Hepatocyte (in vitro differentiated cells): ENCODE results near the gene FCER2. TPM values are rescaled to one million over a fixed set of nuclear protein-coding genes. Genes with fewer than 3 reads are reported as not detected.

ENCODE experiments used
- DNase-seq: peaks from one replicate; pipeline ENCODE4 v3.0.0-alpha.2; 2016; ENCODE audit warnings: low spot score
- H2AFZ ChIP-seq: fragments of 200-600 bp; sonication (generic); 2 replicates; pipeline ENCODE4 v1.6.0; 2016; ENCODE audit warnings: antibody characterized with exemption, mild to moderate bottlenecking
- H3K27ac ChIP-seq: fragments of 200-600 bp; sonication (generic); 2 replicates; pipeline ENCODE4 v1.5.1; 2016; ENCODE audit warnings: mild to moderate bottlenecking
- H3K27me3 ChIP-seq: fragments of 200-600 bp; sonication (generic); 2 replicates; pipeline ENCODE4 v1.6.1; 2016
- H3K36me3 ChIP-seq: fragments of 200-600 bp; sonication (generic); replicated peaks from 2 replicates; pipeline ENCODE4 v1.5.1; 2016; ENCODE audit warnings: low read depth; ENCODE audit not compliant: insufficient read depth
- H3K4me1 ChIP-seq: fragments of 200-600 bp; sonication (generic); 2 replicates; pipeline ENCODE4 v1.5.1; 2016; ENCODE audit warnings: mild to moderate bottlenecking, moderate library complexity; ENCODE audit not compliant: insufficient read depth
- H3K4me2 ChIP-seq: fragments of 200-600 bp; sonication (generic); 2 replicates; pipeline ENCODE4 v1.6.0; 2016
- H3K4me3 ChIP-seq: fragments of 200-600 bp; sonication (generic); 2 replicates; pipeline ENCODE4 v1.5.1; 2016; ENCODE audit warnings: mild to moderate bottlenecking
- H3K79me2 ChIP-seq: fragments of 200-600 bp; sonication (generic); 2 replicates; pipeline ENCODE4 v1.6.0; 2017; ENCODE audit warnings: mild to moderate bottlenecking
- H3K9me2 ChIP-seq: fragments of 200-600 bp; sonication (generic); replicated peaks from 2 replicates; pipeline ENCODE4 v1.6.0; 2017; ENCODE audit warnings: mild to moderate bottlenecking; ENCODE audit not compliant: insufficient read depth
- H3K9me3 ChIP-seq: fragments of 200-600 bp; sonication (generic); 2 replicates; pipeline ENCODE4 v1.5.1; 2016; ENCODE audit warnings: low read depth, mild to moderate bottlenecking
- H4K20me1 ChIP-seq: fragments of 200-600 bp; sonication (generic); 2 replicates; pipeline ENCODE4 v1.6.0; 2016; ENCODE audit warnings: mild to moderate bottlenecking; ENCODE audit not compliant: insufficient read depth, poor library complexity, severe bottlenecking
- CTCF ChIP-seq: fragments of 200-600 bp; sonication (generic); IDR thresholded peaks from 2 replicates; pipeline ENCODE4 v1.5.1; 2016; ENCODE audit warnings: antibody characterized with exemption, mild to moderate bottlenecking; ENCODE audit not compliant: poor library complexity
- EZH2 ChIP-seq: fragments of 200-600 bp; sonication (generic); IDR thresholded peaks from 2 replicates; pipeline ENCODE4 v1.6.1; 2016; ENCODE audit warnings: antibody characterized with exemption, mild to moderate bottlenecking, borderline replicate concordance
- EZH2phosphoT487 ChIP-seq: fragments of 200-600 bp; sonication (generic); IDR thresholded peaks from one replicate; pipeline ENCODE4 v1.6.1; 2018; ENCODE audit warnings: antibody characterized with exemption, mild to moderate bottlenecking, low read depth, moderate library complexity; ENCODE audit not compliant: unreplicated experiment, severe bottlenecking
- WGBS: methylation state at CpG from one replicate; pipeline ENCODE4 v1.1.6; 2016; ENCODE audit warnings: low lambda C conversion rate; ENCODE audit errors: missing lambda C conversion rate; 5-methylcytosine and 5-hydroxymethylcytosine counted together
- polyA plus RNA-seq: library from polyadenylated mRNA; unstranded; fragments of >200 nt; fragmentation: Nextera tagmentation; extraction: Ambion mirVana; gene quantifications from 2 replicates; pipeline ENCODE4 v1.2.1, GENCODE V29; 2016
- total RNA-seq: library from RNA; depleted of rRNA; stranded (reverse); fragments of >200 nt; gene quantifications from 2 replicates; pipeline ENCODE4 v1.2.3, GENCODE V29; 2014

Gene FCER2
- total and polyA plus RNA-seq, 2 experiments from 2014 or later: not detected

- Histone ChIP-seq H3K4me3 (no peak overlapping the region), H3K27me3 (no peaks in the 10 kb centered on the region)
- 85% methylated on average over 12 of the region's 12 CpGs for WGBS
Measured at GRCh38 chr19:7638802-7639465, 63.0 kb downstream of the FCER2 start.

More at GRCh38 chr19:7638802-7639465, 63.0 kb downstream of the FCER2 start:
- H3K27ac ChIP-seq: no peak overlapping the region
- no peaks in the 10 kb centered on the region for H3K9me2 ChIP-seq
- H3K9me3 ChIP-seq: no peaks in the 10 kb centered on the region
- no peak for DNase-seq
- H4K20me1 ChIP-seq: no peaks in the 10 kb centered on the region
- H3K4me1 ChIP-seq: peaks cover 4% of the 10 kb centered on the region
- peaks cover 15% of the 10 kb centered on the region for H3K79me2 ChIP-seq
- H2AFZ ChIP-seq: no peak overlapping the region
- TF ChIP-seq EZH2phosphoT487 (no peak), EZH2 (no peak), CTCF (no peak)
- H3K36me3 ChIP-seq: no peaks in the 10 kb centered on the region
- no peak overlapping the region for H3K4me2 ChIP-seq

Other genes with a start within 250 kb of the FCER2 start
- 4.1 and 6.2 TPM in 2 replicates for gene PEX11G, start 213.1 kb downstream of the FCER2 start, total RNA-seq
- gene PEX11G, start 213.1 kb downstream of the FCER2 start, polyA plus RNA-seq: 10.3 and 10.6 TPM in 2 replicates
- 39.9 and 44.1 TPM in 2 replicates for gene ZNF358, start 186.0 kb downstream of the FCER2 start, total RNA-seq
- gene ZNF358, start 186.0 kb downstream of the FCER2 start, polyA plus RNA-seq: 37.8 and 43.4 TPM in 2 replicates
- gene MCOLN1, start 179.5 kb downstream of the FCER2 start, total RNA-seq: 15.5 and 19.0 TPM in 2 replicates
- gene MCOLN1, start 179.5 kb downstream of the FCER2 start, polyA plus RNA-seq: 55.5 and 60.5 TPM in 2 replicates
- 39.9 and 43.0 TPM in 2 replicates for gene PNPLA6, start 166.4 kb downstream of the FCER2 start, total RNA-seq
- 49.7 and 50.5 TPM in 2 replicates for gene PNPLA6, start 166.4 kb downstream of the FCER2 start, polyA plus RNA-seq
- gene CAMSAP3, start 106.3 kb downstream of the FCER2 start, total RNA-seq: 15.1 and 22.8 TPM in 2 replicates
- gene CAMSAP3, start 106.3 kb downstream of the FCER2 start, polyA plus RNA-seq: 52.6 and 58.5 TPM in 2 replicates
- gene XAB2, start 72.6 kb downstream of the FCER2 start, total RNA-seq: 20.3 and 24.5 TPM in 2 replicates
- 19.6 and 19.9 TPM in 2 replicates for gene XAB2, start 72.6 kb downstream of the FCER2 start, polyA plus RNA-seq
- 18.1 and 29.4 TPM in 2 replicates for gene PET100, start 72.3 kb downstream of the FCER2 start, total RNA-seq
- gene PET100, start 72.3 kb downstream of the FCER2 start, polyA plus RNA-seq: 296 and 312 TPM in 2 replicates
- gene PCP2, start 68.4 kb downstream of the FCER2 start, total RNA-seq: not detected in 2 replicates
- 0.60 and 0.62 TPM in 2 replicates for gene PCP2, start 68.4 kb downstream of the FCER2 start, polyA plus RNA-seq
- 51.9 and 58.6 TPM in 2 replicates for gene STXBP2, start 65.0 kb downstream of the FCER2 start, total RNA-seq
- gene STXBP2, start 65.0 kb downstream of the FCER2 start, polyA plus RNA-seq: 142 and 150 TPM in 2 replicates
- not detected in 2 replicates for gene RETN, start 33.1 kb downstream of the FCER2 start, total RNA-seq
- gene RETN, start 33.1 kb downstream of the FCER2 start, polyA plus RNA-seq: 0.74 TPM in 1 of 2 replicates, not detected in the other
- not detected in 2 replicates for gene MCEMP1, start 25.0 kb downstream of the FCER2 start, total RNA-seq
- not detected in 2 replicates for gene MCEMP1, start 25.0 kb downstream of the FCER2 start, polyA plus RNA-seq
- gene TRAPPC5, start 21.3 kb downstream of the FCER2 start, total RNA-seq: 64.6 and 80.4 TPM in 2 replicates
- gene TRAPPC5, start 21.3 kb downstream of the FCER2 start, polyA plus RNA-seq: 175 and 187 TPM in 2 replicates
- not detected in 2 replicates for gene CLEC4G, start 30.0 kb upstream of the FCER2 start, total RNA-seq
- not detected in 2 replicates for gene CLEC4G, start 30.0 kb upstream of the FCER2 start, polyA plus RNA-seq
- gene CD209, start 45.4 kb upstream of the FCER2 start, total RNA-seq: not detected in 2 replicates
- not detected in 2 replicates for gene CD209, start 45.4 kb upstream of the FCER2 start, polyA plus RNA-seq
- gene CLEC4M, start 61.1 kb upstream of the FCER2 start, total RNA-seq: 0.07 and 0.80 TPM in 2 replicates
- gene CLEC4M, start 61.1 kb upstream of the FCER2 start, polyA plus RNA-seq: not detected in 2 replicates
- 10.7 and 12.4 TPM in 2 replicates for gene EVI5L, start 128.1 kb upstream of the FCER2 start, total RNA-seq
- 11.5 and 13.1 TPM in 2 replicates for gene EVI5L, start 128.1 kb upstream of the FCER2 start, polyA plus RNA-seq
- 0.40 and 1.00 TPM in 2 replicates for gene PRR36, start 172.3 kb upstream of the FCER2 start, total RNA-seq
- gene PRR36, start 172.3 kb upstream of the FCER2 start, polyA plus RNA-seq: 2.5 and 5.4 TPM in 2 replicates
- 1.8 and 4.5 TPM in 2 replicates for gene LRRC8E, start 186.4 kb upstream of the FCER2 start, total RNA-seq
- 3.2 and 3.3 TPM in 2 replicates for gene LRRC8E, start 186.4 kb upstream of the FCER2 start, polyA plus RNA-seq
- gene MAP2K7, start 201.7 kb upstream of the FCER2 start, total RNA-seq: 13.6 and 13.8 TPM in 2 replicates
- gene MAP2K7, start 201.7 kb upstream of the FCER2 start, polyA plus RNA-seq: 11.8 and 12.8 TPM in 2 replicates
- gene TGFBR3L, start 212.7 kb upstream of the FCER2 start, total RNA-seq: 0.52 TPM in 1 of 2 replicates, not detected in the other
- gene TGFBR3L, start 212.7 kb upstream of the FCER2 start, polyA plus RNA-seq: 3.3 and 8.5 TPM in 2 replicates
- 6.5 and 11.8 TPM in 2 replicates for gene SNAPC2, start 218.2 kb upstream of the FCER2 start, total RNA-seq
- 17.5 and 21.0 TPM in 2 replicates for gene SNAPC2, start 218.2 kb upstream of the FCER2 start, polyA plus RNA-seq
- gene CTXN1, start 224.0 kb upstream of the FCER2 start, total RNA-seq: 4.3 and 5.2 TPM in 2 replicates
- 13.5 and 14.5 TPM in 2 replicates for gene CTXN1, start 224.0 kb upstream of the FCER2 start, polyA plus RNA-seq
- 52.0 and 61.7 TPM in 2 replicates for gene TIMM44, start 241.5 kb upstream of the FCER2 start, total RNA-seq
- gene TIMM44, start 241.5 kb upstream of the FCER2 start, polyA plus RNA-seq: 40.7 and 54.9 TPM in 2 replicates